Stimulated activated CD4-positive, alpha-beta T cell treated with anti-CD3 and anti-CD28 coated beads, Interleukin-15, amount 100 ng/mL, for 24 hours (primary cell): Measurements from ENCODE around the gene CCDC57.
"Not testable (repeated sequence)": the region's sequence is repeated elsewhere in the genome, so short reads cannot be mapped to it uniquely, and the experiment has no call there.

Experiments used
- DNase-seq: peaks from one replicate; pipeline ENCODE4 v3.0.0-alpha.2; 2020

Gene CCDC57

DNA sequence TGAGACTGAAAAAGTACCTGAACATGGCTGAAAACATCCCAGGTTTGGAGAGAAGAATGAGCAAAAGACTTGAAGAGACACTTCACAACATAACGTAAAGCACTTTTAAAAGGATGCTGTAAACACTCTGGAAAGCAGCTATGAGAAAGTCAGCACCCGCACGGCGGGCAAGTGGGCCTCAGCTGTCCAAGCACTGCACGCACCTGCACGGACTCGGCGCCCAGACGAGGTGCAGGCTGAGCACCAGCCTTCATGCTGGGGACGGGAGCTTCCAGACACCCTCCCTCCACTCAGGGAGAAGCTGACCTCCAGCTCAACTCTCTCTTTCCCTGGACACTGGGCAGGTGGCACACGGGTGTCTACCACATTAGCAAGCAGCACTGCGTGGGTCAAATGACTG, 13.1 kb downstream of the CCDC57 start:
- no peak for DNase-seq

DNA sequence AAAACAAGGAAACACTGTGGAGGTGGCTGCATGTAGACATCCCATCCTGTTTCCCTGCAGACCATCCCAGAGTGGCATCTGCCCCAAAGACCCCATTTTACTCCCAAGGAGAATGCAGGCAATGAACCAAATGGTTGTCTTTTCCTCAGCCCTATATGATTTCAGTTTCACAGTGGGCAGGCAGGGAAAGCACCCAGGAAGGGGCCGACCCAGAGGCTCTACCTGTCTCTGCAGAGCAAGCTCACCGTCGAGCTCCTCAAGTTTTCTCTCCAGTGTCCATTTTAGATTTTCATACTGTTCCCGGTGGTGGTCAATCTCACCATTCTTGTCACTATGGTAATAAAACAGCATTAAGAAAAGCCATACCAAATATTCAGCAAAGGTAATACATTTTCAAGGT, 14.6 kb downstream of the CCDC57 start:
- peak; percentile 27 for DNase-seq

DNA sequence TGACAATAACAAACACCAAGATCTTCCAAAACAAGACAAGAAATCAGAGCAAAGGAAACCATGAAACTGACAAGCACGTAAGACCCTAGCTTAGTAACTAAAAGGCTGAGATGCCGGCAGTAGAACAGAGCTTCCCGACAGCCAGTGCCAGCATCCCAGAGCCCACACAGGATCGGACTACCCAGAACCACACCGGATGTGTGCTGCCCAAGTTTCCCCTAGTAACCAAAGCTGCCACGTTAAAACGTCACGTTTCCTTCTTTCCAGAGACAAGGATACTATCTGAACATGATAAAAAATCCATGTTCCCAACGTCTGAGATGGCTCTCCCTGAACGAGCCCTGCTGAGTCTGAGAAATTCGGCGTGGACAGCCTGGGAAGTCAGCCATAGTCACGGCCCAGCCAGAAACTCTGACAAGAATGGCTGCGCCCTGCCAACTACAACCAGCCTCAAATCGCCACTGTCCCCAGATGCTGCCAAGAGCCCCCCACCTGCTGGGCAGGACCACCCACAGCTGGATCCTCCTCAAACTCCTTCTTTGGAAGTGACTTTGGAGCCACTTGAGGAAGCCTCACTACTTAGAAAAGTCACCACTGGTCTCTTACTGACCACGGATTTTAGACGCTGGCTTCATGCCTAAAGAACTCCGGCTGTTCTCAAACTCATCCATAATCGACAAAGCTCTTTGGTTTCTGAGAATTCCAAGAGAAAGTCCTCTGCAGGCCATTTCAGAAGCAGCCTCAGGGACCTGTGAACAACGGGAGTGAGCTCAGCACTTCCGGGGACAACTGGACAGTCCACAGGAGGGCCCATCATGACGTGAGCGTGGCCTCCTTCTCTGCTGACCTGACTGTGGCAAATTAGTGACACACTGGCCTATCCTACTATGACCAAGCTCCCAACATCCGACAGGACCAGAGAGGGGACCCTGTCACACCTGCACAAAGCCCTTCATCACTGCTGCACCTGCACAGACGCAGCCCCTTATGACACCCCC, 16.7 kb downstream of the CCDC57 start:
- DNase-seq: no peak

DNA sequence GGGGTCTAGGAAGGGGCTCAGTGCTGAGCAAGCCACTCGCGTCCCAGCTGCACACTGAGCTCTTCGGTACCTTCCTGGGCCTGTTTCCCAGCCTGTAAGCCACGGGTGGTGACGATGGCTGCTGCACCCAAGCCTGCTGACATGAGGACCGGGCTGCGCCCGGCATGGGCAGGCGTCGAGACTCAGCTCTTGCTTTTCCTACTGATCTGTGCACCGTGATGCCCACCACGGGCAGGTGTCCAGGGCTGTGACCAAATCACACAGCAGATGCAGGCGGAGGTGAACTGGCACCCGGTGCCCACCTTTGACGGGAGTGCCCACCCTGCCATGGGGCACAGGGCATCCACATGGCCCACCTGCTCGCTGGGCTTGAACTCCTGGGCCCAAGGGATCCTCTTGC, 17.9 kb downstream of the CCDC57 start:
- DNase-seq: no peak

DNA sequence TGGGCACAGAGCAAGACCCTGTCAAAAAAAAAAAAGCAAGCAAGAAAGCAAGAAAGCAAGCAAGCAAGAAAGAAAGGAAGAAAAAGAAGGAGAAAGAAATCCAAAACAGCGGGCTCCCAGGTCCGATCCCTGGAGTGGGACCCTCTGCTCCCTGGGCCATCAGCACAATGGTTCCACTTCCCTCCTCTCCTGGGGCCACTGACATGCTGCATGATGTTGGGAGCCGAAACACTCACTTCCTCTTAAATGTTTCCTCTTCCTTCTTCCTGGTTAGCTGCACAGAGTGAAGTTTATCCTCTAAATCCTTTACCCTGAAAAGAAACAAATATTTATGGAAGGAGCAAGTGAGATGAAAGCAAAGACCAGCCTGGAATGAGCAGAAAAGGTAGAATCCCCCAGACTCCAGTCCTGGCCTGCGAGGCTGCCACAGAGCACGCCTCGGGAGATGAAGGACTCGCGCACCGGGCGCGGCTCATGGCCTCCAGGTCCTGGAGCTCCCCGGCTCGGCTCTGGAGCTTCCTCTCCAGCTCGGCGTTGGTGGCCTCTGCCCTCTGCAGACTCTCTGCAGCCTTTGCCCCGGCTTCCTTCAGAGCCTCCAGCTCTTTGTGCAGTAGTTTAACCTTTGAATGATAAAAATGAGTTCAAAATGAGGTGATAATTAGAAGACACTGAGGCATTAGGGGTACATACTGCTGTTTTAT, 19.0 kb downstream of the CCDC57 start:
- DNase-seq: no peak

DNA sequence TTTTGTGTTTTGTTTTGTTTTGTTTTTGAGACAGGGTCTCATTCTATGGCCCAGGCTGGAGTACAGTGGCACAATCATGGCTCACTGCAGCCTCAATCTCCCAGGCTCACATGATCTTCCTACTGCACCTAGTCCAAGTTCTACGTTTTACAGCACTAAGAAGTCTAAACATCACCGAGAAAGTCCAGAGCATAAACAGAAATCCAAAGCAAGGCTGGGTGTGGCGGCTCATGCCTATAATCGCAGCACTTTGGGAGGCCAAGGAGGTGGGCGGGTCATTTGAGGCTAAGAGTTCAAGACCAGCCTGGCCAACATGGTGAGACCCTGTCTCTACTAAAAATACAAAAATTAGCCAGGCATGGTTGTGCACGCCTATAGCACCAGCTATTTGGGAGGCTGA, 19.6 kb downstream of the CCDC57 start:
- not testable (repeated sequence) for DNase-seq

DNA sequence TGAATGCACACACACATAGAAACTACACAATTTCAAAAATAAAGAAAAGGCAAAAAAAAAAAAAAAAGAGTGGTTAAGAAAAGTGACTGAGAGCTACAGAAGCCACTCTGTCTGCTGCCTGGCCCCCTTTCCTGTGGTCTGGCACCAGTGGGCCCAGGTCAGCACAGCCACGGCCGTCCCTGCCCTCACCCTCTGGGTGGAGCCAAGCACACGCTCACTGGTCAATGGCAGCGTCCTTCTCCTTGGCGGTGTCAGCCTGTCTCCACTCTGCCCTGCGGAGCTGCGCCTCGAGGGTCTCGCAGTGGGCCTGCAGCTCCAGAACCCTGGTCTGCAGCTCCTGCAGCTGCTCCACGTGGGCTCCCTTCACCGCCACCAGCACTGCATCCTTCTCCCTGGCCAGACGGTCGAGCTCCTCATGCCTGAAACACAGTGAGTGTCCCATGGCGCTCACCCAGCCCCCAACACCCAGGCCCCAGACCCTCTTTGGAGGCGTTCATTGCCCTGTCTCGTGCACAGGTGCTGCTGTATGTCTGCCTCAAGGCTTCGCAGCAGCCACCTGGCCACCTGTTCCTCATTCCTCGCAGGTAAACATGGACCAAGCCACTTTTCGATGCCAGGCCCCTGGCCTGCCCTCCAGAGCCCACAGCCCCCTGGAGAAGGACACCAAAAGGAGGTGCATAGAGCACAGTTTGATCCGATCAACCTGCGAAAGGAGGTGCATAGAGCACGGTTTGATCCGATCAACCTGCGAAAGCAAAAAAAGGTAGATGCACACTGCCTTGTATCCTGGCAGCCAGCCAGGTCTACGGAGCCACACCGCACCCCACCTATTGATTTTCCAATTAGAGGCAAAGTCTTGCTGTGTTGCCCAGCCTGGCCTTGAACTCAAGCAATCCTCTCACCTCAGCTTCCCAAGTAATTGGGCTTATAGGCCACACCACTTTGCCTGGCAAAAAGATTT, 24.4 kb downstream of the CCDC57 start:
- no peak for DNase-seq

DNA sequence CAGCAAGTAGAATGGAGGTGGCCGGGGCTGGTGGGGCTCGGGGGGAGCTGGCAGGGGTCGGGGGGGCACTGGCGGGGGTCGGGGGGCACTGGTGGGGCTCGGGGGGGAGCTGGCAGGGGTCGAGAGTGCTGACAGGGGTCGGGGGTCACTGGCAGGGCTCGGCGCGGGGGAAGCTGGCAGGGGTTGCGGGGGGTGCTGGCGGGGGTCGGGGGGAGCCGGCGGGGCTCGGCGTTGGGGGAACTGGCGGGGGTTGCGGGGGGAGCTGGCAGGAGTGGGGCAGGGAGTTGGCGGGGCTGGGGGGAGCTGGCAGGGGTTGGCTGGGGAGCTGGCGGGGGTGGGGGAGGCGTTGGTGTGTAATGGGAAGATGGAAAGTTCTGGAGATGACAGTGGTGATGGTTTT, 25.1 kb downstream of the CCDC57 start:
- DNase-seq: no peak

DNA sequence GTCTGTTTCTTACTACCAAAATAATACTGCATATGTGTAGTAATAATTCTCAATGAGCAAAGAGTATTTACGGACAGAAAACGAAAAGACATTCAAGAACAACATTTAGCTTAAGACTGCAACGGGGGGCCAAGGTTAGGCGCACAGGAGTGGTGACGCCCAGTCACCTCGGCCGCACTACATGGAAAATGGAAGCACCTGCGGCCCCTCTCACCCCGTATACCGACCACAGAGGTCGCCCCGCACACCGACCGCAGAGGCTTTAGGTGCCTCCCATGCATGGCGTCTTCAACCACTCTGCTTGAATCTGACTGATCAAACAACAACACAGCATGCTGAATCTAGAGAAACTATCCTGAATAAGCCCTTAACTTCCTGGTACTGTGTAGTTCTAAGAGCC, 26.4 kb downstream of the CCDC57 start:
- no peak for DNase-seq

DNA sequence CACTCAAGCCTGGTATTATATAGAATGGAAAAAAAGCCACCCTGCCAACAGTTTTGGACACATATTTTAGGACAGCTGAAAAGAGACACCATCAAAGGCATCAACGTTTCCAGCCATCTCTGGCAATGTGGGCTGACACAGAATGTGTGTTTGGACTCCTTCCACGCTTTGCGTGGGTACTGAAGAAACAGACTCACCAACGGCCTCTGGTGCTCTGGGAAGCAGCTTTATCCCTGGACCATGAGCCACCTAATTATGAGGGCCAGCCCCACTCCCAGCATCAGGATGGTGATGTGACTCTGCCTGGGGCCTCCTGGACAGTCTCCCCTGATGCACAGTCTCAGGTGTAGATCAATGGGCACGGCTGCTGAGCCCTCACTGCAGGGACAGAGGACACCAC, 27.9 kb downstream of the CCDC57 start:
- DNase-seq: no peak

DNA sequence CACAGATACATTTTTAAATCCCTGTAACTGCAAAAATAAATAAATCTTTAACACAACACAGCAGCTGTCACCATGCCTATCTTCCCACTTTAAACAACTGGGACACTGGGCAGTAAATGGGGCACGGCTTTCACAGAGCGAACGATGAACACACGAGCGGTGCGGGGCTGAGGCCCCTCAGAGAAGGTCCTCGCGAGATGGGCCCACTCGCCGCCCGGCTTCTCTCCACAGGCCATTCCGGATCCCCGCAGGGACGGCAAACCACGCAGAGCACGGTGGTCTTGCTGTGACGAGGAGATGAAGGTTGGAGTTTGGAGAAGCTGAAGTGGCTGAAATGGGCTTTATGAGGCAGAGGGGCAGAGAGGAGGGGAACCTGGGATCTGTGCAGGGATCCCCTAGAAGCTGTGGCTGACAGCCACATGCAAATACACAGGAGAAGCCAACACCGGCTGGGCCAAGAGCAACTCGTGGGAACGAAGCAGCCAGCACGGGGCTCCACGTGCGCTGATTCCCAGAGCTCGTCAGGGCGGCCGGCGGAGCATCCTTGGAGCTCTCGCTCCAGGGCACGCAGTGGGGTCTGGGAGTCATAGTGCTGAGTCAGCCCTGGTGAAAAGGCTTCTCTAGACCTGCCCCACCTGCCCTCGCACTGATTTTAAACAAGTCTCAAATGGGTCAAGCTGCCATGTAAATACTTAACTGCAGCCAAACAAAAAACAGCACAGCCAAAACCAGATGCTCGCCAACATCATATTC, 31.7 kb downstream of the CCDC57 start:
- DNase-seq: no peak

DNA sequence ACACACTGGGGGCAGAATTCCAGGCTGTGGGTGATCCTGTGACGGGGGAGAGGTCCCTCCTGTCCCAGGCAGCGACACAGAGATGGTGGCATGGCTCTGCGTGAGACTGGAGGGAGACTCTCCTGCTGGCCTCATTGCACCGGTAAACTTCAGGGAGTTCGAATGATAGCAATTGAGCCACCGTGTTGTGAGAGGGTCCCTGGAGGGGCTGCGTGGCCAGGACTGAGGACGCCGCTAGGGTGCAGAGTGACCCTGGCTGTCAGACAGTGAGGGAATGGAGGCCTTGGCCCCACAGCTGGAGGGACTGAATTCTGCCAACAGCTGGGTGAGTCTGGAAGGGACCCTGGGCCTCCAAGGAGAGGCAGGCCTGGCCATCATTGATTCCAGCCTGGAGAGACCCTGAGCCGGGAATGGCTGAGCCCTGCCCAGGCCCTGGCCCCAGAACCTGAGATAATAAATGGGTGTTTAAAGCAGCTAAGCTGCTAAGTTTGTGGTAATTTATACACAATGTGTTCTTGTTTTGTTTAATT, 32.6 kb downstream of the CCDC57 start:
- no peak for DNase-seq

DNA sequence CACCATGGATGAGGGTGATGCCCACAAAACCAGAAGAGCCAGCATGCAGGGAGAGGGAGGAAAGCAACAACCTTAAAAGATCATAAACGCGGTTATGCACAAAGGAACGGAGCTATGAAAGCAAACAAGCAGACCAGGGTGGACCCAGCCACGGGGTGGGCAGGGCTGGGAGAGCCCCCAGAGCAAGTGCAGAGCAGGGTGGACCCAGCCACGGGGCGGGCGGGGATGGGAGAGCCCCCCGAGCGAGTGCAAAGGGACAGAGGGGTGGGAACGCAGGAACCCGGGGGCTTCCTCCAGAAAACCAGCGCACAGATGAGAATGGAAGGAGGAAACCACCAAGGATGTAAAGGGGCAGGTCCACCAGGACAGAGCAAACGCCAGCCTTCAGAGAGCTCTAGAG, 33.2 kb downstream of the CCDC57 start:
- DNase-seq: no peak

DNA sequence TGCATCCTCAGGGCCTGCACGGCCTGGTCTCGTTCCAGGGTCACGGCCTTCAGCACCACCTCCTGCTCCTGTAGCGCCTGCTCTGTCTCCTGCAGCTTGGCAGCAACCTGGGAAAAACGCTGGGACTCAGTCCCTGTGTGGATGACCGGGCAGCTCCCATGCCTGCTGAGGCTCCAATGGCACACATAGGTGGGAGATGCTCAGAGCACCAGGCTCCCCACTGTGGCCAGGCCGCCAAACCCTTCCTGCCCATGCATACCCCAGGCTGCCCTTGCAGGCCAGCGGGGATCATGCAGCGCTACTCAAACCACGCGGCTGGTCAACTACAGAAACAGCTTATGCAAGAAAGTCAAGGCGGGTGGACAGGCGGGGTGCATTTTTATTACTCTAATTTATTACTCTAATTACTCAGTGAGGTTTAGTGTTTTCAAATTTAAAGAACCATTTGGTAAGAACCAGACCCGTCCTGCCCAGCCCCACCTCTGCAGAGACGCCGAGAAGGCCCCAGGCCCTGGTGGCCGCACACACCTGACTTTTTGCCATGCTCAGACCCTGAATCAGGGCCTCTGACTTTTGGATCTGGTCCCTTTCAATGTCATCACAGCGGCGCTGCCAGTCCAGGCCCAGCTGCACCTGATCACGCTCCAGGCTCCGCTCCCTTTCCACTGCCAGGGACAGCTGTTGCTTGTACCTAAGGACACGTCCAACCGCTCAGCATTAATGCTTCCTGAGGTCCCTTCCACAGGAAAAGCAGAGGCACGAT, 34.0 kb downstream of the CCDC57 start:
- no peak for DNase-seq

DNA sequence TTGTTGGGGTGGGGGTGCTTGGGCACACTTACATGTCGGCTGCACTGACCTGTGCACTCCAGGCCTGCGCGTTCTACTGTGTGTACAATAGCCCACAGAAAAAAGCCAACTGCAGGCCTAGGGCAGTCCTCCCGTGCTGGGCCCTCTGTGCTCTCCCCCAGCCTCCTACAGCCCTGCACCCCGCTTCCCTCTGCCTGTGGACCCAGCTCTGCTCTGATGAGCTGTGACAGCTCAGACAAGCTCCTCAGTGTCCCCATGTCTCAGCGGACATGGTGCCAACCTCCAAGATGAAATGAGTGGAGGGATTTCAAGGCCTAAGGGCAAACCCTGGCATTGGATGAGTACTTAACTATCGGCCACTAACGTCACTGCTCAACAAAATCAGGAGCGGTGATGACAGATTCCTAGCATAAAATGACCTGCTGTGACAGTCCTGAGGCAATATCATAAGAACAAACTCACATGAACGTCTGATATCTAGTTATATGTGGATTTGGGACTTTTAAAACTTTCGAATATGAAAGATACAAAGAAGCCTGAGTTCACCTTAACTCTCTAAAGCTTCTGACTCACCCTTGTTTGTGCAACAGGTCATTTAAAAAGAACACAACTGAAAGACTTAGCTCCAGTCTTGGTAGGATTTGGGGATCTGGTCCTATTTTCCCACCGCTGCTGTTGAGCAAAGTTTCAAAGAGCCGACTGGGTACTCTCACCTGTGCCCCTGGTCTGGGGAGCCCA, 34.7 kb downstream of the CCDC57 start:
- no peak for DNase-seq

DNA sequence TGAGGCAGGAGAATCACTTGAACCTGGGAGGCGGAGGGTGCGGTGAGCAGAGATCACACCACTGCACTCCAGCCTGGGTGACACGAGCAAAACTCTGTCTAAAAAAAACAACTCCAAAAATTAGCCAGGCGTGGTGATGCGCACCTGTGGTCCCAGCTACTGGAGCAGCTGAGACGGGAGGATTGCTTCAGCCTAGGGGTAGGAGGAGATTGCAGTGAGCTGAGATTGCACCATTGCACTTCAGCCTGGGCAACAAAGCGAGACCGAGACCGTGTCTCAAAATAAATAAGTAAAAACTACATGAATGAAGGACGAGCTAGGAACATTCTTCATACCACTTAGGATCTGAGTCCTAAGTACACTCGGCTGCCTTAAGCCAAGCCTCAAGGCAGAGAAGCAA, 35.4 kb downstream of the CCDC57 start:
- no peak for DNase-seq

DNA sequence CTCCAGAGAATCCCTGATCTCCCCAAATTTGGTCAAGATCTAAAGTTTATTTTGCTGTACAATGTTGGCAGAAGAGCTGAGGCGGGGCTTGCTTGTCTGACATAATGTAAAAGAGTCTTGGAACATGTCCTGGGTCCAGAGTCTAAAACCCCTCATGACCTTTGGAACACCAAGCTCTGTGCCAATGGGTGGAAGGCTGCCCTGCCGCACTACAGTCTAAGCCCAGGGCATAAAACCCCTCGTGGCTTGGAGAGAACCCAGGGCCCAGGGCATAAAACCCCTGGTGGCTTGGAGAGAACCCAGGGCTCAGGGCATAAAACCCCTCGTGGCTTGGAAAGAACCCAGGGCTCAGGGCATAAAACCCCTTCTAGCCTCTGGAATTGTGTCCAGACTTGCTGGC, 36.7 kb downstream of the CCDC57 start:
- DNase-seq: no peak

DNA sequence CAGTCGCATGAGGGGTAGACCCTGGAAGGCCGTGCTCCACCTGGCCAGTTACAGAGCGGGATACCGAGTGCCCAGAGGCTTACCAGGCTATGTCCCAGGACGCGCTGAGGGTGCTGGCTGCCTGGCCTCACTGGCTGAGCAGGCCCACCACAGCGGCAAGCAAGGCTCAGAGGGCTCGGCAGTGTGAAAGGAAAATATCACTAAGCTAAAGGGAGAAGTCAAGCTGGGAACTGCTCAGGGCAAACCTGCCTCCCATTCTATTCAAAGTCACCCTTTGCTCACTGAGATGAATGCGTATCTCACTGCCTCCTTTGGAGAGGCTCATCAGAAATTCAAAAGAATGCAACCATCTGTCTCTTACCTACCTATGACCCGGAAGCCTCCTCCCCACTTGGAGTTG, 37.4 kb downstream of the CCDC57 start:
- no peak for DNase-seq

DNA sequence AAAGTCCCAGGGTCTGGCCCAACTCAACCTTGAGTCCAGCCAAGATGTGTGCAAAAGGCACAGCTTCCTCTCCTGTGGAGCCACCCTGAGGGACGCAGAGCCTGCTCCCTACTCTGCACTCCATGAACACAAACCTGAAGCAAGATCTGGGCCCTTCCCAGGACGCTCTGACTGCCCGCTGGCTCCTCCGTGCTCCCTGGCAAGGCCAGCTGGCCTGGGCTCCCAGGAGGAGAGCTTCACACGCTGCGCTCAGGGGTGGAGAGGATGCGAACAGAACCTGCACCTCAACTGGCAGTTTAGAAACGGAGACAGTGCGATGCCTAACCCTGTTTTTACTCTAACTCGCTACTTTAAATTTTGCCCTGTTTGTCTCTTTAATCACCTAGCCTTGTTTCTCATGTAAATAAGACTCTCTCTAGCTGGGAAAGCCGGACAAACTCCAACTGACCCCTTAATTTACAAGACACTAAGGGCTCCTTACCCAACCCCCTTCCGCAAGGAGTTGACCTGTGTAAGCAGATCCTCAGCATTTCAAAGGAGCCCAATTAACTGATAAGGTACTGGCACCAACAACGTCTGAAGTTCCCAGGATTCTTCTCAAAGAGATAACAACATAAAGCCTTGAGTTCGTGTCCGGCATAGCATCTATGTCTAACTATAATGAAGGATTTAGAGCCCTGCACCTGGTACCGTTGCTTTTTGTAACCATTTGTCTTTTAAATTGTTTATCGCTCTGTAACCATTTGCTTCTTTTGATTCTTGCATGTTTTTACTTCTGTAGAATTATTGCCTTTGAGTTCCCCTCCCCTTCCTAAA, 38.4 kb downstream of the CCDC57 start:
- DNase-seq: not testable (repeated sequence)
